ENCODE data around the gene FAM107B. TPM values are rescaled to one million over a fixed set of nuclear protein-coding genes. Genes with fewer than 3 reads are reported as not detected.

FAM107B gene
- total and polyA plus RNA-seq, 2 of the 13 experiments (the other 11 are each of a cell fraction or from before 2014, with no cell fraction given) = 15.7 to 24.8 TPM

DNA sequence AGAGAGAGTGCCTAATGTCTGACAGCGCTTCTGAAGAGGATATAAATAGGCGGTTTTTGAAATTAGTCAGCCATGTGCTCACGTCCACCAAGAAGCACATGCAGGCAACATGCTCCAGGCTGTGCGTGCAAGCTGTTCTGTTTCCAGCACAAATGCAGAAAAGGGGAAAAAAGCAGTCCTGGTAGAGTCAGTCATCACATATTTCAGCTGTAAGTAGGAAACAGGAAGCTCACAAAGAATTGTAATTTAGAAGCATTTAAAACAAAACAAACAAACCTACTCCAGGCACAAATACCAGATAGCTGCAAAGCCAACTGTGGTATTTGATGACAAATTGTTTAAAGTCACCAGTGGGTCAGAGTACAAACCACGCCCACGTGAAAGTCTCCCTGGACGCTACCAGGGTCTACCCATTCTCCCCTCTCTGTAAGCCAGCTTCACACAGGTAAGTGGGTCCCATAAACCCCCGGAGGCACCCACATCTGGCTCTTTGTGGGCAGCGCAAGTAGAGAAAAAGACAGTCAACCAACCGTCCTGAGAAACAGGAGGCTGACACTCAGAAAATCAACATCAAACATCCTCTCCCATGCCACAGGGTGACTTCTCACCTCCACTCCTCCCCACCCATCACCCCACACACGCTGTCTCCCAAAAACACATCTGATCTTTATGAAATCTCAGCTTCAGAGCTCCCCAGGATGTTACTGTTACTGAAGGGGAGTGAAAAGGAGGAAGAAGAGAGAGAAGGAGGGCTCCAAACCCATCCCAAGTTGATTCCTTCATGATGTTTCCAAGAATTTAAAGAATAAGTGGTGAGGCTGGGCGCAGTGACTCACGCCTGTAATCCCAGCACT is 186.4 kb downstream of the FAM107B start:
- Histone ChIP-seq H3K79me2 (ENCODE audit: insufficient read depth, low read length) (peaks cover 59% of the 10 kb centered on the region), H2AFZ (ENCODE audit: low read length) (no peak overlapping the region), H3K4me1 (ENCODE audit: insufficient read depth, low read length) (peaks cover 67% of the 10 kb centered on the region), H3K9ac (ENCODE audit: insufficient read depth, low read depth, low read length) (0 out of 2 replicates have a peak overlapping the region, but pooled peaks have one; percentile 35), H3K4me2 (ENCODE audit: low read depth, low read length) (peak overlapping the region; percentile 40), H3K9me3 (ENCODE audit: low read length) (no peaks in the 10 kb centered on the region), H3K27me3 (ENCODE audit: control insufficient read depth in 1 of 2, insufficient read depth in 2 of 2, low read length in 2 of 2) (no peaks in the 10 kb centered on the region), H3K4me3 (replicated peaks in 1 of 3; ENCODE audit: insufficient read depth in 1 of 3, low read depth in 2 of 3, low read length in 3 of 3) (peak overlapping the region in 1 of 3 experiments; percentile 7; a peak in 1 of 6 replicates), H3K27ac (ENCODE audit: extremely low read length, insufficient read depth, low read length) (peak overlapping the region; percentile 61), H4K20me1 (ENCODE audit: insufficient read depth, low read length) (no peaks in the 10 kb centered on the region), H3K36me3 (replicated peaks in 1 of 2; ENCODE audit: control insufficient read depth in 1 of 2, insufficient read depth in 2 of 2, low read length in 2 of 2) (peaks cover 0 to 4% of the 10 kb centered on the region in 2 experiments; a peak in 1 of 5 replicates)
- DNase-seq (ENCODE audit: low spot score) (peak; percentile 84), ATAC-seq (peak; percentile 89), FAIRE-seq (no peak)
- in situ Hi-C loops (cut with HindIII; ENCODE audit: extremely low pct_ligation_motif_present, low pct_unique_long_range_greater_than_20kb) (no loop called here), intact Hi-C loops (cut with micrococcal nuclease; ENCODE audit: unreplicated experiment) (no loop called here)
- ChIA-PET POLR2A (interaction anchor here (0.9 to 1.8 kb wide), 3 partner anchors 10 to 38 kb away, joined by 3 to 9 read pairs (median 5); no protein-coding TSS in a partner anchor), CTCF (ENCODE audit: low intra/inter-chr PET ratio, low total read pairs) (no interaction called here)
- no TSS peak for BruUV-seq (replicated peaks)
- 52% methylated on average over 13 of the region's 13 CpGs for WGBS (ENCODE audit: low lambda C conversion rate)
- TF ChIP-seq ZSCAN31 (CRISPR knock-in tag; IDR thresholded peaks at IDR 0.05; ENCODE audit: low read depth) (no peak), KLF6 (CRISPR knock-in tag; IDR thresholded peaks at IDR 0.05) (no peak), ZNF747 (CRISPR knock-in tag; IDR thresholded peaks at IDR 0.05; ENCODE audit: borderline replicate concordance) (no peak), NR2F1 (CRISPR knock-in tag; IDR thresholded peaks at IDR 0.05) (0 out of 4 replicates have a peak, but pooled peaks of 1 of the 2 experiments have one; percentile 10), RXRB (CRISPR knock-in tag; IDR thresholded peaks at IDR 0.05; ENCODE audit: borderline replicate concordance) (peak; percentile 18; the same call in 1 of the 2 replicates), SOX5 (CRISPR knock-in tag; IDR thresholded peaks at IDR 0.05; ENCODE audit: borderline replicate concordance) (peak; percentile 70; the same call in 1 of the 2 replicates), GATAD2A (CRISPR knock-in tag; IDR thresholded peaks at IDR 0.05) (peak; percentile 61; the same call in 1 of the 2 replicates), POLR2G (IDR thresholded peaks at IDR 0.05; ENCODE audit: low read depth, low read length) (no peak)
- TF ChIP-seq, protein P1, sequence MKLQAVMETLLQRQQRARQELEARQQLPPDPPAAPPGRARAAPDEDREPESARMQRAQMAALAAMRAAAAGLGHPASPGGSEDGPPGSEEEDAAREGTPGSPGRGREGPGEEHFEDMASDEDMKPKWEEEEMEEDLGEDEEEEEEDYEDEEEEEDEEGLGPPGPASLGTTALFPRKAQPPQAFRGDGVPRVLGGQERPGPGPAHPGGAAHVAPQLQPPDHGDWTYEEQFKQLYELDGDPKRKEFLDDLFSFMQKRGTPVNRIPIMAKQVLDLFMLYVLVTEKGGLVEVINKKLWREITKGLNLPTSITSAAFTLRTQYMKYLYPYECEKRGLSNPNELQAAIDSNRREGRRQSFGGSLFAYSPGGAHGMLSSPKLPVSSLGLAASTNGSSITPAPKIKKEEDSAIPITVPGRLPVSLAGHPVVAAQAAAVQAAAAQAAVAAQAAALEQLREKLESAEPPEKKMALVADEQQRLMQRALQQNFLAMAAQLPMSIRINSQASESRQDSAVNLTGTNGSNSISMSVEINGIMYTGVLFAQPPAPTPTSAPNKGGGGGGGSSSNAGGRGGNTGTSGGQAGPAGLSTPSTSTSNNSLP (IDR thresholded peaks at IDR 0.05; ENCODE audit: low read depth, low read length) = peak; percentile 22; the same call in 1 of the 2 replicates
- TF ChIP-seq, protein P2, sequence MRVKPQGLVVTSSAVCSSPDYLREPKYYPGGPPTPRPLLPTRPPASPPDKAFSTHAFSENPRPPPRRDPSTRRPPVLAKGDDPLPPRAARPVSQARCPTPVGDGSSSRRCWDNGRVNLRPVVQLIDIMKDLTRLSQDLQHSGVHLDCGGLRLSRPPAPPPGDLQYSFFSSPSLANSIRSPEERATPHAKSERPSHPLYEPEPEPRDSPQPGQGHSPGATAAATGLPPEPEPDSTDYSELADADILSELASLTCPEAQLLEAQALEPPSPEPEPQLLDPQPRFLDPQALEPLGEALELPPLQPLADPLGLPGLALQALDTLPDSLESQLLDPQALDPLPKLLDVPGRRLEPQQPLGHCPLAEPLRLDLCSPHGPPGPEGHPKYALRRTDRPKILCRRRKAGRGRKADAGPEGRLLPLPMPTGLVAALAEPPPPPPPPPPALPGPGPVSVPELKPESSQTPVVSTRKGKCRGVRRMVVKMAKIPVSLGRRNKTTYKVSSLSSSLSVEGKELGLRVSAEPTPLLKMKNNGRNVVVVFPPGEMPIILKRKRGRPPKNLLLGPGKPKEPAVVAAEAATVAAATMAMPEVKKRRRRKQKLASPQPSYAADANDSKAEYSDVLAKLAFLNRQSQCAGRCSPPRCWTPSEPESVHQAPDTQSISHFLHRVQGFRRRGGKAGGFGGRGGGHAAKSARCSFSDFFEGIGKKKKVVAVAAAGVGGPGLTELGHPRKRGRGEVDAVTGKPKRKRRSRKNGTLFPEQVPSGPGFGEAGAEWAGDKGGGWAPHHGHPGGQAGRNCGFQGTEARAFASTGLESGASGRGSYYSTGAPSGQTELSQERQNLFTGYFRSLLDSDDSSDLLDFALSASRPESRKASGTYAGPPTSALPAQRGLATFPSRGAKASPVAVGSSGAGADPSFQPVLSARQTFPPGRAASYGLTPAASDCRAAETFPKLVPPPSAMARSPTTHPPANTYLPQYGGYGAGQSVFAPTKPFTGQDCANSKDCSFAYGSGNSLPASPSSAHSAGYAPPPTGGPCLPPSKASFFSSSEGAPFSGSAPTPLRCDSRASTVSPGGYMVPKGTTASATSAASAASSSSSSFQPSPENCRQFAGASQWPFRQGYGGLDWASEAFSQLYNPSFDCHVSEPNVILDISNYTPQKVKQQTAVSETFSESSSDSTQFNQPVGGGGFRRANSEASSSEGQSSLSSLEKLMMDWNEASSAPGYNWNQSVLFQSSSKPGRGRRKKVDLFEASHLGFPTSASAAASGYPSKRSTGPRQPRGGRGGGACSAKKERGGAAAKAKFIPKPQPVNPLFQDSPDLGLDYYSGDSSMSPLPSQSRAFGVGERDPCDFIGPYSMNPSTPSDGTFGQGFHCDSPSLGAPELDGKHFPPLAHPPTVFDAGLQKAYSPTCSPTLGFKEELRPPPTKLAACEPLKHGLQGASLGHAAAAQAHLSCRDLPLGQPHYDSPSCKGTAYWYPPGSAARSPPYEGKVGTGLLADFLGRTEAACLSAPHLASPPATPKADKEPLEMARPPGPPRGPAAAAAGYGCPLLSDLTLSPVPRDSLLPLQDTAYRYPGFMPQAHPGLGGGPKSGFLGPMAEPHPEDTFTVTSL (CRISPR knock-in tag; IDR thresholded peaks at IDR 0.05; ENCODE audit: borderline replicate concordance) = peak; percentile 57; the same call in 1 of the 2 replicates
- TF ChIP-seq, protein P3, sequence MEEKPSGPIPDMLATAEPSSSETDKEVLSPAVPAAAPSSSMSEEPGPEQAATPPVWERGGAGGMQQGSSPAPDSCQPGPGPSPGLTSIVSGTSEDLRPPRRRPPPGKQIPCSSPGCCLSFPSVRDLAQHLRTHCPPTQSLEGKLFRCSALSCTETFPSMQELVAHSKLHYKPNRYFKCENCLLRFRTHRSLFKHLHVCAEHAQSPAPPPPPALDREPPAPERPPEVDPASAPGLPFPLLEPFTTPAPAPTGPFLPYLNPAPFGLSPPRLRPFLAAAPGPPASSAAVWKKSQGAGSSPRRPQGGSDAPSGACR (CRISPR knock-in tag; IDR thresholded peaks at IDR 0.05) = no peak
- TF ChIP-seq, protein P4, sequence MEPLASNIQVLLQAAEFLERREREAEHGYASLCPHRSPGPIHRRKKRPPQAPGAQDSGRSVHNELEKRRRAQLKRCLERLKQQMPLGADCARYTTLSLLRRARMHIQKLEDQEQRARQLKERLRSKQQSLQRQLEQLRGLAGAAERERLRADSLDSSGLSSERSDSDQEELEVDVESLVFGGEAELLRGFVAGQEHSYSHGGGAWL (CRISPR knock-in tag; IDR thresholded peaks at IDR 0.05) = no peak
